Stimulated activated naive CD8-positive, alpha-beta T cell treated with anti-CD3 and anti-CD28 coated beads, Interleukin-15, amount 100 ng/mL, for 72 hours (primary cell): ENCODE data around the gene INTS14.
"Not testable (repeated sequence)": the region's sequence is repeated elsewhere in the genome, so short reads cannot be mapped to it uniquely, and the experiment has no call there.

Source experiments
- ATAC-seq: fragments of 150-1000 bp; cut with Tn5 transposase; 2 replicates; pipeline ENCODE4 v1.10.0; 2021; ENCODE audit warnings: mild to moderate bottlenecking, moderate library complexity
- DNase-seq, 2 donors: peaks; one replicate each; pipeline ENCODE4 v3.0.0; 2021 to 2022
- H3K27ac Mint-ChIP-seq, 2 donors: one replicate each; pipeline ENCODE4 v1.8.0; 2022; ENCODE audit warnings: mild to moderate bottlenecking in 2 of 2, mixed read lengths in 2 of 2, moderate library complexity in 2 of 2
- H3K27me3 Mint-ChIP-seq: one replicate; pipeline ENCODE4 v1.8.0; 2022; ENCODE audit warnings: mixed read lengths
- H3K4me1 Mint-ChIP-seq: one replicate; pipeline ENCODE4 v1.8.0; 2022; ENCODE audit warnings: mild to moderate bottlenecking, mixed read lengths
- H3K4me3 Mint-ChIP-seq, 2 donors: one replicate each; pipeline ENCODE4 v1.8.0; 2022; ENCODE audit warnings: mild to moderate bottlenecking in 2 of 2, mixed read lengths in 2 of 2, moderate library complexity in 1 of 2
- H3K9me3 Mint-ChIP-seq, 2 donors: one replicate each; pipeline ENCODE4 v1.8.0; 2022; ENCODE audit warnings: mixed read lengths in 2 of 2

The INTS14 gene

GRCh38 chr15:65576664-65577063, 34.3 kb downstream of the INTS14 start:
- Mint-ChIP-seq H3K4me3 (no peak overlapping the region), H3K4me1 (no peaks in the 10 kb centered on the region), H3K27ac (no peak overlapping the region), H3K27me3 (no peaks in the 10 kb centered on the region), H3K9me3 (no peaks in the 10 kb centered on the region)
- ATAC-seq, result no peak
- DNase-seq, result no peak

DNA sequence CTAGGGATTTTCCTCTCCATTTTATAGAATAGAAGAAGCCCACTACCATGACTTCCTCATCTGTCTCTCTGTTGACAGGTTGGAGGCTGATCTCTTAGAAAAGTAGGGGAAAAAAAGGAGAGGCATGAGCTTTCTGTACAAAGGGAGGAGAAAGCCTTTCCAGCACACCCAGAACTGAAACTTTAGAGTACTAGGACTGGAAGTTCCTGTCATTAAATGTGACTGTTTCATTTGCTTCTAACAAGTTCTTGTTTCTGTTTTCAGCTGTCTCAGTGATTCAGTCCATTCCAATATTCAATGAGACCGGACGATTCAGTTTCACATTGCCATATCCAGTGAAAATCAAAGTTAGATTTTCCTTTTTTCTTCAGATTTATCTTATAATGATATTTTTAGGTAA, 39.0 kb downstream of the INTS14 start:
- ATAC-seq (no peak), DNase-seq (no peak)
- Mint-ChIP-seq H3K4me3 (no peak overlapping the region), H3K9me3 (no peaks in the 10 kb centered on the region), H3K4me1 (no peaks in the 10 kb centered on the region), H3K27ac (no peak overlapping the region), H3K27me3 (no peaks in the 10 kb centered on the region)

GRCh38 chr15:65569728-65570127, 41.2 kb downstream of the INTS14 start:
- DNase-seq, result no peak
- H3K4me3 Mint-ChIP-seq, result no peak overlapping the region
- no peaks in the 10 kb centered on the region for H3K4me1 Mint-ChIP-seq
- no peaks in the 10 kb centered on the region for H3K27me3 Mint-ChIP-seq
- no peaks in the 10 kb centered on the region for H3K9me3 Mint-ChIP-seq
- ATAC-seq, result no peak
- H3K27ac Mint-ChIP-seq, result no peak overlapping the region

DNA sequence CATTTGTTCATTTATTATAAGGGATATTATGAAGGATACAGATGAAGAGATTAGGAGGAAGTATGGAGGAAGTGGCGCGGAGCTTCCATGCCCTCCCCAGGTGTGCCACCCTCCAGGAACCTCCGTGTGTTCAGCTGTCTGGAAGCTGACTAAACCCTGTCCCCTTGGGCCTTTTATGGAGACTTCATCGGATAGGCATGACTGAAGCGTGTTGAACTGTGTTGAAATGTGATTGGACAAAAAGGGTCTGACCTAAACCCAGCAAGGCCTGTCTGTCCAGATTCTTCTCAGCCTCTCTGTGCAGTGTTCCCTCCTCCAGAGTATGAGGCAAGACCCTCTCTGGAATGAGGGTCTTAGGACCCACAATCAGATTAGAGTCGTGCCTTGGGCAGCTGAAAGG, 49.0 kb downstream of the INTS14 start:
- Mint-ChIP-seq H3K9me3 (no peaks in the 10 kb centered on the region), H3K27ac (peak overlapping the region in 1 of 2 donors; percentile 67), H3K27me3 (no peaks in the 10 kb centered on the region), H3K4me3 (no peak overlapping the region), H3K4me1 (no peaks in the 10 kb centered on the region)
- no peak for ATAC-seq
- no peak for DNase-seq

DNA sequence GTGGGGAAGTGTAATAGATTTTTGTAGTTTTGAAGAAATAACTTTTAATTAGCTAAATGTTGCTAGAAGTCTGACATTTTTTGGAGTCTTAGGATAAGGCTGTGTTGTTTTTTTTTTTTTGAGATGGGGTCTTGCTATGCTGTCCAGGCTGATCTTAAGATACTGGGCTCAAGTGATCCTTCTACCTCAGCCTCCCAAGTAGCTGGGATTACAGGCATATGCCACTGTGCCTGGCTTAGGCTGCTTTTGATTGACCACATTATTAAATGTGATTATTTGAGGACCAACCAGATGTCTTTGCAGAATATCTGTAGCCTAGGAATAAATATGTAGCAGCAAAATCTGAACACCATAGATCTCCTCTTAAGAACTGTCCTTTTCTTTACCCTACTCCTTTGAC, 51.0 kb downstream of the INTS14 start:
- Mint-ChIP-seq H3K4me3 (no peak overlapping the region), H3K27ac (peak overlapping the region in 1 of 2 donors; percentile 82), H3K27me3 (no peaks in the 10 kb centered on the region), H3K4me1 (no peaks in the 10 kb centered on the region), H3K9me3 (no peaks in the 10 kb centered on the region)
- DNase-seq, result no peak
- no peak for ATAC-seq

DNA sequence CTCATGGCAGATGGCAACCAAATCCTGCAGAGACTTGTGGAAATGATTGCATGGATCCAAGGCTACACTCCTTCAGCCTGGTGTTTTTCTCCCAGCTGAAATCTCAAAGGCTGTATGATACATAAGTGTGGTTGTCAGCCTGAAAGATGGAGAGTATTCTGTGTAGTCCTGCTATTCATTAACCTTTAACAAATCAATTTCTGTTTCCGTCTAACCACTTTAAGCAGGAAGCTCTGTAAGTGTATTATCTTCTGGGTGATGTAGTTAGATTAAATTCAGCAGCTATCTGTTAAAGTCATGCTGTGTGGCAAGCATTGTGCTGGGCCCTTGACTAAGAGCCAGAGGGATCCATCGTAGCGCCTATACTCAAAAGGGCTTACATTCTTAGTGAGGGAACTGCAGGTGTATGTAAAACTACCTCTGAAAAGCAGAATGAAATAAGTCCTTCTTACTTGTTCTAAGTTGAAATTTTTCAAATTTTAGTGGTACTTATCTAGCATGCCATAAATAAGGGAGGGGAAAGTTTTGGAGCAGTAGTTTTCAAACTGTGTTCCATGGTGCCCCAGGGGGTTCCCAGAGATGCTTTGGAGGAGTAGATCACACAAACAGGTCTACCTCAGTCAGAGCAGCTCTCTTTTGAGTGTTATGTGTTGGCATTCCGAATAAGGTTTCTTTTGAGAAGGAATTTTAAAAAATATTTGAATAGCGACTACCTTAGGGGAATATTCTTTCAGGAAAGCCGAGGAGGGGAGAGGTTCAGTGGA, 51.8 kb downstream of the INTS14 start:
- Mint-ChIP-seq H3K4me1 (no peaks in the 10 kb centered on the region), H3K4me3 (no peak overlapping the region), H3K27me3 (no peaks in the 10 kb centered on the region), H3K9me3 (no peaks in the 10 kb centered on the region), H3K27ac (no peak overlapping the region)
- DNase-seq (no peak), ATAC-seq (no peak)

DNA sequence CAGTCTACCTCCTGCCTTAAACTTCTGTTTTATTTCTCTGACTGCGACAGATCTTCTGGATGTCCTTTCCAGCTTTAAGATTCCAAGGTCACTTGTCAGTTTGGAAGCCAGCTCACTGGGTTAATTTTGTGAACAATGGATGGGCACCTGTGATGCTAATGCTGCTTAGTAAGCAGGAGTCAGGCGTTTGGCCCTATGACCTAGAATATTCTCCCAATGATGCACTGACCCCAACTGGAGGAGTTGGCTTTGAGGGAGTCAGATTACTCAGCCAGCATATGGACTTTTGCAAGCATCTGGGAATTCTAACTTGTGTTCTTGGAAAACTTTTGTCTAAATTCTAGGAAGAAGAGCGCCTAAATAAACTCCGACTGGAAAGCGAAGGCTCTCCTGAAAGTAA, 52.6 kb downstream of the INTS14 start:
- Mint-ChIP-seq H3K27me3 (no peaks in the 10 kb centered on the region), H3K27ac (no peak overlapping the region), H3K4me1 (no peaks in the 10 kb centered on the region), H3K4me3 (no peak overlapping the region), H3K9me3 (no peaks in the 10 kb centered on the region)
- ATAC-seq (no peak), DNase-seq (no peak)

DNA sequence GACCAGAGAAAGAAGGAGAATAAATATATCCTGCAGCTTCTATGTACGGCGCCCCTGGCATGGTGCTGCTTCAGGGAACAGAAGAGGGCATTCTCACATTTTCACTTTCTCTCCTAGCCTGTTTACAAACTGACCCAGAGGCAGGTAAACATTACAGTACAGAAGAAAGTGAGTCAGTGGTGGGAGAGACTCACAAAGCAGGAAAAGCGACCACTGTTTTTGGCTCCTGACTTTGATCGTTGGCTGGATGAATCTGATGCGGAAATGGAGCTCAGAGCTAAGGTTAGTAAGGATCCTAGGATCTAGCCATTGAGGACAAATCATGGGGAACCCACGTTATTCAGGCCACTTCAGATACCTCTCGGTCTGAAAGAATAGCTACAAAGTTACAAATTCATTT, 54.3 kb downstream of the INTS14 start:
- ATAC-seq (no peak), DNase-seq (no peak)
- no peaks in the 10 kb centered on the region for H3K4me1 Mint-ChIP-seq
- H3K9me3 Mint-ChIP-seq, result no peaks in the 10 kb centered on the region
- no peak overlapping the region for H3K4me3 Mint-ChIP-seq
- no peaks in the 10 kb centered on the region for H3K27me3 Mint-ChIP-seq
- H3K27ac Mint-ChIP-seq, result no peak overlapping the region

DNA sequence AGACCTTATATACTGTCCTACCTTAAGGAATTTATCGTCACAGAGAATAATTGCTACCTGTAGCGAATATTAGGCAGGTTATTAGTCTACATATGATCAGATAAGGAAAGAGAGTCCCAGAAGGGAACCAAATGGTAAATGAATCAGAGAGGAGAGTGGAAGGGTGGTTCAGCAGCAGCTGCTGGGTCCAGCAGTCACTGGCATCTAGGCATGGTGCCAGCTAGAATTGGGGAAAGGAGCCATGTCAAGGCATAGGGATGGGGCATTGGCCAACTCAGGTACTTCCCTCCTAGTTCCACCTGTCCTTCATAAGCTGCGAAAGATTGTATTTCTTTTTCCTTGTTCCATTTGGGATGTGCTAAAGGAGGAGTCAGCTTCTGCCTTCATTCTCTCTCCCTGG, 57.2 kb downstream of the INTS14 start:
- ATAC-seq, result no peak
- Mint-ChIP-seq H3K4me1 (peaks cover 18% of the 10 kb centered on the region), H3K9me3 (no peaks in the 10 kb centered on the region), H3K4me3 (no peak overlapping the region), H3K27me3 (no peaks in the 10 kb centered on the region), H3K27ac (no peak overlapping the region)
- no peak for DNase-seq

DNA sequence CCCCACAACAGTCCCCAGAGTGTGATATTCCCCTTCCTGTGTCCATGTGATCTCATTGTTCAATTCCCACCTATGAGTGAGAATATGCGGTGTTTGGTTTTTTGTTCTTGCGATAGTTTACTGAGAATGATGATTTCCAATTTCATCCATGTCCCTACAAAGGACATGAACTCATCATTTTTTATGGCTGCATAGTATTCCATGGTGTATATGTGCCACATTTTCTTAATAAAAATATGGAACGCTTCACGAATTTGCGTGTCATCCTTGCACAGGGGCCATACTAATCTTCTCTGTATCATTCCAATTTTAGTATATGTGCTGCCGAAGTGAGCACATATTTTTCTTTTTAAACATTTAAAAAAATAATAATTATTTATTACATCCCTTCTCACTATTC, 58.1 kb downstream of the INTS14 start:
- ATAC-seq, DNase-seq, H3K27ac Mint-ChIP-seq, H3K4me3 Mint-ChIP-seq, H3K27me3 Mint-ChIP-seq, H3K9me3 Mint-ChIP-seq: not testable (repeated sequence)
- H3K4me1 Mint-ChIP-seq, result peaks cover 18% of the 10 kb centered on the region

GRCh38 chr15:65551183-65551582, 59.7 kb downstream of the INTS14 start:
- peaks cover 18% of the 10 kb centered on the region for H3K4me1 Mint-ChIP-seq
- no peaks in the 10 kb centered on the region for H3K27me3 Mint-ChIP-seq
- no peak for ATAC-seq
- H3K9me3 Mint-ChIP-seq, result no peaks in the 10 kb centered on the region
- H3K4me3 Mint-ChIP-seq, result no peak overlapping the region
- no peak for DNase-seq
- peak overlapping the region in 1 of 2 donors; percentile 38 for H3K27ac Mint-ChIP-seq

- H3K9me3 Mint-ChIP-seq, result no peaks in the 10 kb centered on the region
- no peak for DNase-seq
- H3K4me1 Mint-ChIP-seq, result peaks cover 18% of the 10 kb centered on the region
- ATAC-seq, result no peak
- no peak overlapping the region for H3K4me3 Mint-ChIP-seq
- H3K27me3 Mint-ChIP-seq, result no peaks in the 10 kb centered on the region
- no peak overlapping the region for H3K27ac Mint-ChIP-seq
These were observed 60.2 kb downstream of the INTS14 start for GRCh38 chr15:65550681-65551098.

DNA sequence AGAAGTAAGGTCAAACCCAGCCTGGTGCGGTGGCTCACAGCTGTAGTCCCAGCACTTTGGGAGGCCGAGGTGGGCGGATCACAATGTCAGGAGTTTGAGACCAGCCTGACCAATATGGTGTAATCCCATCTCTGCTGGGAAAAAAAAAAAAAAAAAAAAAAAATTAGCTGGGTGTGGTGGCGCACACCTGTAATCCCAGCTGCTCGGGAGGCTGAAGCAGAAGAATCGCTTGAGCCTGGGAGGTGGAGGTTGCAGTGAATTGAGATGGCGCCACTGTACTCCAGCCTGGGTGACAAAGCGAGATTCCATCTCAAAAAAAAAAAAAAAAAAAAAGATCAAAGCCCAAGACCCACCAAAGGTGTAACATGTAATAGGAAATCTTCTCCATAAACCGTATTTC, 61.6 kb downstream of the INTS14 start:
- H3K27ac Mint-ChIP-seq, ATAC-seq: not testable (repeated sequence)

GRCh38 chr15:65547841-65548240, 63.1 kb downstream of the INTS14 start:
- peaks cover 18% of the 10 kb centered on the region for H3K4me1 Mint-ChIP-seq
- DNase-seq, result no peak
- no peak overlapping the region for H3K27ac Mint-ChIP-seq
- no peaks in the 10 kb centered on the region for H3K27me3 Mint-ChIP-seq
- no peak for ATAC-seq
- H3K9me3 Mint-ChIP-seq, result no peaks in the 10 kb centered on the region
- no peak overlapping the region for H3K4me3 Mint-ChIP-seq

More for the DNA sequence above, 61.6 kb downstream of the INTS14 start:
- not testable (repeated sequence) for DNase-seq, H3K9me3 Mint-ChIP-seq, H3K27me3 Mint-ChIP-seq, H3K4me3 Mint-ChIP-seq
- peaks cover 18% of the 10 kb centered on the region for H3K4me1 Mint-ChIP-seq

GRCh38 chr15:65541231-65541820, 69.6 kb downstream of the INTS14 start:
- Mint-ChIP-seq H3K9me3 (no peaks in the 10 kb centered on the region), H3K4me3 (no peak overlapping the region), H3K27ac (no peak overlapping the region), H3K27me3 (no peaks in the 10 kb centered on the region), H3K4me1 (peaks cover 13% of the 10 kb centered on the region)
- DNase-seq, result no peak
- ATAC-seq, result no peak

DNA sequence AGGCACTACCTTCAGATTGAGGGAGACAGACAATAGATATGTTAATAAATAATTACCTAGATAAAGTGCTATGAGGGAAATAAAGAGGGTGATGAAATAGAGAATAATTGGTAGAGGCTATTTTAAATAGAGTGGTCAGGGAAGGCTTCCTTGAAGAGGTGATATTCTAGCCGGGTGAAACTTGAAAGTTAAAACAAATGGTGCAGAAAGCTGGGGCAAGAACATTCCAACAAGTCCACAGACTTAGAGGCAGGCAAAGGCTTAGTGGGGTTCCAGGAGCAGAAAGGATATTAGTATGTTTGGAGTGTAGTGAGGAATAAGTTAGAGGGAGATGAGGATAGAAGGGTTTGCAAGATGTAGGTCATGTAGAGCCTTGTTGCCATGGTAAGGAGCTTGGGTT, 70.6 kb downstream of the INTS14 start:
- no peak for ATAC-seq
- H3K27ac Mint-ChIP-seq, result peak overlapping the region in 1 of 2 donors; percentile 59
- H3K9me3 Mint-ChIP-seq, result no peaks in the 10 kb centered on the region
- H3K27me3 Mint-ChIP-seq, result no peaks in the 10 kb centered on the region
- DNase-seq, result no peak
- H3K4me3 Mint-ChIP-seq, result no peak overlapping the region
- peaks cover 13% of the 10 kb centered on the region for H3K4me1 Mint-ChIP-seq

GRCh38 chr15:65535192-65535591, 75.7 kb downstream of the INTS14 start:
- Mint-ChIP-seq H3K9me3 (no peaks in the 10 kb centered on the region), H3K4me3 (no peak overlapping the region), H3K27ac (no peak overlapping the region), H3K27me3 (no peaks in the 10 kb centered on the region), H3K4me1 (peaks cover 37% of the 10 kb centered on the region)
- ATAC-seq (no peak), DNase-seq (no peak)
